GM12878 (cell line): ENCODE results near the gene THBS1. TPM values are rescaled to one million over a fixed set of nuclear protein-coding genes. Genes with fewer than 3 reads are reported as not detected.

Experiments used
- ATAC-seq: fragments of 200-7000 bp; cut with Tn5 transposase; 3 replicates; pipeline ENCODE4 v1.9.1; 2020; ENCODE audit warnings: mild to moderate bottlenecking, moderate library complexity
- BruUV-seq: library from RNA; stranded (reverse); fragments of 400-500 nt; replicated peaks from 2 replicates; lab custom pipeline; 2021; lab: Mats Ljungman, UMichigan
- CTCF ChIA-PET: fragments of 300-600 bp; sonication (Branson Sonifier 250); formaldehyde crosslinking; extraction: SDS; loops from one replicate; lab custom pipeline; 2021; ENCODE audit warnings: inconsistent platforms; lab: Yijun Ruan, JAX
- POLR2A ChIA-PET: fragments of 350-600 bp; formaldehyde crosslinking; extraction: SDS; loops from one replicate; lab custom pipeline; 2021; ENCODE audit warnings: inconsistent platforms; lab: Charles Lee
- RAD21 ChIA-PET: fragments of 300-600 bp; sonication (Branson Sonifier 250); formaldehyde crosslinking; loops from one replicate; lab custom pipeline; 2023; ENCODE audit warnings: antibody characterized with exemption; ENCODE audit not compliant: unreplicated experiment; lab: Charles Lee
- SMC1A ChIA-PET: fragments of 300-600 bp; sonication (Branson Sonifier 250); formaldehyde crosslinking; loops from one replicate; lab custom pipeline; 2023; ENCODE audit not compliant: unreplicated experiment, uncharacterized antibody; lab: Charles Lee
- DNase-seq: peaks from one replicate; pipeline ENCODE4 v3.0.0-alpha.2; 2011; ENCODE audit warnings: low read depth, low spot score
- FAIRE-seq: peaks from 3 replicates; lab custom pipeline; 2011; peaks lifted over from hg19 to GRCh38; lab: Jason Lieb, UNC
- H2AFZ ChIP-seq: 2 replicates; pipeline ENCODE4 v1.6.0; 2011; ENCODE audit warnings: low read depth, low read length, control low read depth; ENCODE audit not compliant: control insufficient read depth
- H3K27ac ChIP-seq: 2 replicates; pipeline ENCODE4 v1.5.1; 2011; ENCODE audit warnings: control low read depth; ENCODE audit not compliant: control insufficient read depth, insufficient read depth
- H3K27me3 ChIP-seq, 2 experiments: replicated peaks in 1 of 2; 2 replicates each; pipeline versions ENCODE4 v1.6.0 to v1.6.1; 2011; ENCODE audit warnings: low read length in 1 of 2; ENCODE audit not compliant: control insufficient read depth in 2 of 2, insufficient read depth in 2 of 2
- H3K36me3 ChIP-seq, 2 experiments: 2 replicates each; pipeline ENCODE4 v1.5.1; 2011; ENCODE audit warnings: low read length in 1 of 2; ENCODE audit not compliant: control insufficient read depth in 2 of 2, insufficient read depth in 2 of 2
- H3K4me1 ChIP-seq: 2 replicates; pipeline ENCODE4 v1.6.1; 2011; ENCODE audit warnings: mild to moderate bottlenecking, low read length, moderate library complexity, mixed read lengths; ENCODE audit not compliant: control insufficient read depth, insufficient read depth
- H3K4me2 ChIP-seq: 2 replicates; pipeline ENCODE4 v1.6.0; 2011; ENCODE audit warnings: control low read depth; ENCODE audit not compliant: control insufficient read depth, insufficient read depth
- H3K4me3 ChIP-seq: fragments of 200-600 bp; sonication (generic); 2 replicates; pipeline ENCODE4 v1.5.1; 2016
- H3K79me2 ChIP-seq: 2 replicates; pipeline ENCODE4 v1.6.0; 2011; ENCODE audit warnings: low read length; ENCODE audit not compliant: control insufficient read depth, insufficient read depth
- H3K9ac ChIP-seq: 2 replicates; pipeline ENCODE4 v1.8.0; 2011; ENCODE audit warnings: low read length, control low read depth, mixed read lengths; ENCODE audit not compliant: control insufficient read depth, insufficient read depth
- H3K9me3 ChIP-seq: replicated peaks from 3 replicates; pipeline ENCODE4 v1.5.1; 2011; ENCODE audit warnings: mild to moderate bottlenecking, low read length; ENCODE audit not compliant: control insufficient read depth, insufficient read depth
- H4K20me1 ChIP-seq: 2 replicates; pipeline ENCODE4 v1.6.0; 2011; ENCODE audit not compliant: control insufficient read depth, insufficient read depth
- BCL11A ChIP-seq: IDR thresholded peaks from 2 replicates; pipeline ENCODE4 v1.6.1; 2011; ENCODE audit warnings: low read depth, low read length
- CREM ChIP-seq: IDR thresholded peaks from 2 replicates; pipeline ENCODE4 v1.6.1; 2014; ENCODE audit warnings: antibody characterized with exemption, low read depth
- E4F1 ChIP-seq: fragments of 450-650 bp; IDR thresholded peaks from 2 replicates; pipeline ENCODE4 v1.6.1; 2018; ENCODE audit warnings: borderline replicate concordance, mild to moderate bottlenecking; ENCODE audit not compliant: partially characterized antibody
- EED ChIP-seq: sonication (generic); IDR thresholded peaks from 2 replicates; pipeline ENCODE4 v1.6.1; 2016; ENCODE audit warnings: antibody characterized with exemption, low read depth
- IKZF1 ChIP-seq: fragments of 450-650 bp; conservative IDR thresholded peaks from 2 replicates; pipeline ENCODE4 v1.6.1; 2017; ENCODE audit warnings: antibody characterized with exemption, mild to moderate bottlenecking
- KDM1A ChIP-seq: fragments of 200-600 bp; sonication (generic); IDR thresholded peaks from 2 replicates; pipeline ENCODE4 v1.6.1; 2016; ENCODE audit warnings: borderline replicate concordance
- MLLT1 ChIP-seq: fragments of 450-650 bp; IDR thresholded peaks from 2 replicates; pipeline ENCODE4 v1.6.1; 2016; ENCODE audit warnings: mild to moderate bottlenecking
- NR2C1 ChIP-seq: fragments of 450-650 bp; IDR thresholded peaks from 2 replicates; pipeline ENCODE4 v1.6.1; 2017; ENCODE audit warnings: antibody characterized with exemption, mild to moderate bottlenecking, moderate library complexity
- RELB ChIP-seq: fragments of 450-650 bp; IDR thresholded peaks from 2 replicates; pipeline ENCODE4 v1.6.1; 2017; ENCODE audit warnings: low read depth, mild to moderate bottlenecking, moderate library complexity
- SUPT20H ChIP-seq: IDR thresholded peaks from 2 replicates; pipeline ENCODE4 v1.6.1; 2011; ENCODE audit warnings: low read depth, mild to moderate bottlenecking, low read length, moderate library complexity, borderline replicate concordance; ENCODE audit not compliant: control insufficient read depth
- WGBS: methylation state at CpG from one replicate; pipeline ENCODE4 v1.1.6; 2016; ENCODE audit warnings: low lambda C conversion rate; ENCODE audit not compliant: insufficient replicate concordance, insufficient coverage; ENCODE audit errors: missing lambda C conversion rate; 5-methylcytosine and 5-hydroxymethylcytosine counted together
- in situ Hi-C: fragments of 300-500 bp; cut with MboI; formaldehyde crosslinking; loops from 9 replicates; pipeline ENCODE4 v1.14.3; 2018; ENCODE audit warnings: mixed read lengths
- intact Hi-C: fragments of 100-400 bp; cut with micrococcal nuclease; formaldehyde crosslinking; loops from one replicate; pipeline ENCODE4 v1.14.2; 2022; ENCODE audit not compliant: unreplicated experiment
- polyA plus RNA-seq, 11 experiments: library from polyadenylated mRNA; depleted of rRNA in 4 of 11; unstranded in 6 of 11; stranded (reverse) in 5 of 11; fragments of >200 nt; fragmentation: Nextera tagmentation in 4 of 11; fragmentation: Illumina TruSeq in 1 of 11; extraction: Ambion mirVana in 4 of 11; extraction: Trizol in 1 of 11; gene quantifications; 1 replicate in 1 of 11; 2 replicates in 10 of 11; pipeline versions ENCODE4 v1.2.1 to v1.2.3, GENCODE V29; 2011 to 2016; ENCODE audit warnings: inconsistent platforms in 2 of 11, missing spikeins in 2 of 11, low read depth in 1 of 11
- total RNA-seq, 4 experiments: library from RNA; depleted of rRNA in 3 of 4; stranded (reverse); fragments of >200 nt in 3 of 4; fragmentation: Illumina TruSeq in 1 of 4; extraction: Trizol in 1 of 4; gene quantifications; 2 replicates each; pipeline versions ENCODE4 v1.2.1 to v1.2.3, GENCODE V29; 2013 to 2021

The THBS1 gene
- total and polyA plus RNA-seq, 10 of the 15 experiments (the other 5 are each of a cell fraction or from before 2014, with no cell fraction given), result under 0.01 to 1.5 (median 0.23) TPM; not detected in 3

GRCh38 chr15:39645138-39645975, 64.5 kb downstream of the THBS1 start:
- intact Hi-C loops (no loop called here), in situ Hi-C loops (no loop called here)
- WGBS, result 37% methylated on average over 20 of the region's 20 CpGs
- RAD21 ChIA-PET, result interaction anchor here (0.9 kb wide), 1 partner anchor 62 kb away, joined by 3 read pairs; no protein-coding TSS in a partner anchor
- no peak overlapping the region for H2AFZ ChIP-seq
- no peaks in the 10 kb centered on the region for H3K79me2 ChIP-seq
- no TSS peak for BruUV-seq
- no peak overlapping the region for H3K9ac ChIP-seq
- CTCF ChIA-PET, result interaction anchor here (0.6 to 2.0 kb wide), 5 partner anchors 9 to 515 kb away, joined by 3 to 4 read pairs (median 3); no protein-coding TSS in a partner anchor
- no peaks in the 10 kb centered on the region for H3K9me3 ChIP-seq
- POLR2A ChIA-PET, result interaction anchor here (1.1 kb wide), 1 partner anchor 34 kb away, joined by 3 read pairs; no protein-coding TSS in a partner anchor
- no peak for FAIRE-seq
- H3K27me3 ChIP-seq, result peaks cover 0 to 1% of the 10 kb centered on the region in 2 experiments; a peak in 1 of 4 replicates
- no peak overlapping the region for H3K4me2 ChIP-seq
- ATAC-seq, result no peak
- H3K36me3 ChIP-seq, result no peaks in the 10 kb centered on the region
- no peaks in the 10 kb centered on the region for H3K4me1 ChIP-seq
- DNase-seq, result no peak
- no peak for TF ChIP-seq SUPT20H
- H4K20me1 ChIP-seq, result no peaks in the 10 kb centered on the region
- H3K27ac ChIP-seq, result no peak overlapping the region
- SMC1A ChIA-PET, result interaction anchor here (0.8 to 1.0 kb wide), 3 partner anchors 8 to 35 kb away, joined by 3 read pairs; no protein-coding TSS in a partner anchor
- no peak overlapping the region for H3K4me3 ChIP-seq

GRCh38 chr15:39645976-39646257, 65.0 kb downstream of the THBS1 start:
- Histone ChIP-seq H3K36me3 (no peaks in the 10 kb centered on the region), H3K4me2 (no peak overlapping the region), H3K9me3 (no peaks in the 10 kb centered on the region), H3K4me3 (no peak overlapping the region), H3K4me1 (no peaks in the 10 kb centered on the region), H4K20me1 (no peaks in the 10 kb centered on the region), H3K27ac (no peak overlapping the region), H3K27me3 (peaks cover 0 to 1% of the 10 kb centered on the region in 2 experiments; a peak in 1 of 4 replicates), H3K9ac (no peak overlapping the region), H2AFZ (no peak overlapping the region), H3K79me2 (no peaks in the 10 kb centered on the region)
- BruUV-seq, result no TSS peak
- FAIRE-seq, result no peak
- WGBS, result 28% methylated on average over 2 of the region's 2 CpGs
- intact Hi-C loops, result no loop called here
- RAD21 ChIA-PET, result interaction anchor here (0.9 kb wide), 1 partner anchor 63 kb away, joined by 3 read pairs; no protein-coding TSS in a partner anchor
- TF ChIP-seq E4F1 (no peak), CREM (no peak), EED (no peak), RELB (no peak), NR2C1 (no peak), KDM1A (no peak), MLLT1 (no peak), IKZF1 (no peak), BCL11A (no peak)
- CTCF ChIA-PET, result no interaction called here
- no peak for ATAC-seq
- no peak for DNase-seq
- SMC1A ChIA-PET, result no interaction called here
- POLR2A ChIA-PET, result no interaction called here
- in situ Hi-C loops, result no loop called here
